Measurements from ENCODE around the gene AP1S1.
A peak's percentile ranks its signal among the peaks of the same experiment; 100 is the strongest.
"Not testable (repeated sequence)": the region's sequence is repeated elsewhere in the genome, so short reads cannot be mapped to it uniquely, and the experiment has no call there.

Gene AP1S1

DNA sequence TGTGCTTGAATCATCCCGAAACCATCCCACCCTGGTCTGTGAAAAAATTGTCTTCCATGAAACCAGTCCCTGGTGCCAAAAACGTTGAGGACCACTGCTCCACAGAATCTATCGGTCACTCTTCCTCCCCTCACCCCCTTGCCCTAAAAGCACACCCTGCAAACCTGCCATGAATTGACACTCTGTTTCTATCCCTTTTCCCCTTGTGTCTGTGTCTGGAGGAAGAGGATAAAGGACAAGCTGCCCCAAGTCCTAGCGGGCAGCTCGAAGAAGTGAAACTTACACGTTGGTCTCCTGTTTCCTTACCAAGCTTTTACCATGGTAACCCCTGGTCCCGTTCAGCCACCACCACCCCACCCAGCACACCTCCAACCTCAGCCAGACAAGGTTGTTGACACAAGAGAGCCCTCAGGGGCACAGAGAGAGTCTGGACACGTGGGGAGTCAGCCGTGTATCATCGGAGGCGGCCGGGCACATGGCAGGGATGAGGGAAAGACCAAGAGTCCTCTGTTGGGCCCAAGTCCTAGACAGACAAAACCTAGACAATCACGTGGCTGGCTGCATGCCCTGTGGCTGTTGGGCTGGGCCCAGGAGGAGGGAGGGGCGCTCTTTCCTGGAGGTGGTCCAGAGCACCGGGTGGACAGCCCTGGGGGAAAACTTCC lies 28.2 kb upstream of the AP1S1 start:
- no peak for DNase-seq

DNA sequence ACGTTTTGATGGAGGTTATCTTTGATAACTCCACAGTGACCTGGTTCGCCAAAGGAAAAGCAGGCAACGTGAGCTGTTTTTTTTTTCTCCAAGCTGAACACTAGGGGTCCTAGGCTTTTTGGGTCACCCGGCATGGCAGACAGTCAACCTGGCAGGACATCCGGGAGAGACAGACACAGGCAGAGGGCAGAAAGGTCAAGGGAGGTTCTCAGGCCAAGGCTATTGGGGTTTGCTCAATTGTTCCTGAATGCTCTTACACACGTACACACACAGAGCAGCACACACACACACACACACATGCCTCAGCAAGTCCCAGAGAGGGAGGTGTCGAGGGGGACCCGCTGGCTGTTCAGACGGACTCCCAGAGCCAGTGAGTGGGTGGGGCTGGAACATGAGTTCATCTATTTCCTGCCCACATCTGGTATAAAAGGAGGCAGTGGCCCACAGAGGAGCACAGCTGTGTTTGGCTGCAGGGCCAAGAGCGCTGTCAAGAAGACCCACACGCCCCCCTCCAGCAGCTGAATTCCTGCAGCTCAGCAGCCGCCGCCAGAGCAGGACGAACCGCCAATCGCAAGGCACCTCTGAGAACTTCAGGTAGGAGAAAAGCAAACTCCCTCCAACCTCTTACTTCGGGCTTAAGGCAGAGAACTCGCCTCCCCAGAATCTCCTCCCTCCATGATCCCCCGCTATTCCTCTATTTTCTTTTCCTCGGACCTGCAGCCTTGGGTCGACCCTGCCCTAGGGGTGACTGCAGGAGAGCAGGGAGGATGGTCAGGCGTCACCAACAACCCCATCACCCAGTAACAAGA lies 27.4 kb upstream of the AP1S1 start, which contains the start of gene SERPINE1:
TSS of gene SERPINE1 (plus strand) at position 454 of the 809 bp plus-strand sequence. CDS start 1,290 bp downstream, outside the sequence.
- peak; percentile 54 for DNase-seq

DNA sequence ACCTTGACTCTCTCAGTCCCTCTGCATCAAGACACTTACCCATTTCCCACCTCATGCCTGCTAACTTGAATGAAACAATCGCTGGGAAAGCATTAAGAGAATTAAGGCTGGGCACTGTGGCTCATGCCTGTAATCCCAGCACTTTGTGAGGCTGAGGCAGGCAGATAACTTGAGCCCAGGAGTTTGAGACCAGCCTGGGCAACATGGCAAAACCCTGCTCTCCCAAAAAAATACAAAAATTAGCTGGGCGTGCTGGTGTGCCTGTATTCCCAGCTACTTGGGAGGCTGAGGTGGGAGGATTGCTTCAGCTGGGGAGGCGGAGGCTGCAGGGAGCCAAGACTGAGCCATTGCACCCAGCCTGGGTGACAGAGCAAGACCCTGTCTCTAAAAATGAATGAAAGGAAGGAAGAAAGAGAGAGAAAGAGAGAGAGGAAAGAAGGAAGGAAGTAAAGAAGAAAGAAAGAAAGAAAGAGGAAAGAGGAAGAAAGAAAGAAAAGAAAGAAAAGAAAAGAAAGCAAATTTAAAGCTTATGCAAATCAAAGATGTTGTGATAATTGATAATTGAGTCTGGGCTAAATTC lies 26.7 kb upstream of the AP1S1 start:
- DNase-seq = no peak

DNA sequence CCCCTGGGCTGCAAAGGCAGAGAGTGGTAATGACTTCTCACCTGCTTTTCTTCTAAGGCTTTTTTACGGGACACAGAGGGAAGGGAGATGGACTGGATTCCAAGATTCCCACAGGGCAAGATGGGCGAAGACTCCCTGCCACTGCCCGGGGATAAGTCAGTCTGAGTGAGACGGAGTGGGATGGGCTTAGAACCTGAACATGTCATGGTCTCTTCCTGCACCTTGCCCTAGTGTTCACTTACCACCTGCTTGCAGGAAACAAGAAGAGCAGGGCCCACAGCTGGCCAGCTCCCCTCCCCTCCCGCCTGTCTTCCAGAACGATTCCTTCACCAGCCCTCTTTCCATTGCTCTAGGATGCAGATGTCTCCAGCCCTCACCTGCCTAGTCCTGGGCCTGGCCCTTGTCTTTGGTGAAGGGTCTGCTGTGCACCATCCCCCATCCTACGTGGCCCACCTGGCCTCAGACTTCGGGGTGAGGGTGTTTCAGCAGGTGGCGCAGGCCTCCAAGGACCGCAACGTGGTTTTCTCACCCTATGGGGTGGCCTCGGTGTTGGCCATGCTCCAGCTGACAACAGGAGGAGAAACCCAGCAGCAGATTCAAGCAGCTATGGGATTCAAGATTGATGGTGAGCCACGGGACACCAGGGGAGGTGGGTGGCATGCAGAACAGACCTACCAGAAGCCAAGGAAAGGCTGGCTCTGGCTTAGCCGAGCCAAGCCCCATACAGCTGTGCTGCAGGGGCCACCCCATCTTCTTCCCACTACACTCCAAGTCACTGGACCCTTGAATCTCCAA lies 26.0 kb upstream of the AP1S1 start:
- DNase-seq = no peak

DNA sequence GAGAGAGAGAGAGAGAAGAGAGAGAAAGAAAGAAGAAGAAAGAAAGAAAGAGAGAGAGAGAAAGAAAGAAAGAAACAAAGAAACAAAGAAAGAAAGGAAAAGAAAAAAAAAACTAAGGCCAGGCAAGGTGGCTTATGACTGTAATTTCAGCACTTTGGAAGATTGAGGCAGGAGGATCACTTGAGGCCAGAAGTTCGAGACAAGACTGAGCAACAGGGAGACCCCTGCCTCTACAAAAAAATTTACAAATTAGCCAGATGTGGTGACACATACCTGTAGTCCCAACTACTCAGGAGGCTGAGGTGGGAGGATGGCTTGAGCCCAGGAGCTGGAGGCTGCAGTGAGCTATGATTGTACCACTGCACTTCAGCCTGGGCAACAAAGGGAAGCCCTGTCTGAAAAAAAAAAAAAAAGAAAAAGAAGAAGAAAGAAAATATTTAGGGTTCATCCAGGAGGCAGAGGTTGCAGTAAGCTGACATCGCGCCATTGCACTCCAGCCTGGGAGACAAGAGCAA lies 24.6 kb upstream of the AP1S1 start:
- no peak for DNase-seq

DNA sequence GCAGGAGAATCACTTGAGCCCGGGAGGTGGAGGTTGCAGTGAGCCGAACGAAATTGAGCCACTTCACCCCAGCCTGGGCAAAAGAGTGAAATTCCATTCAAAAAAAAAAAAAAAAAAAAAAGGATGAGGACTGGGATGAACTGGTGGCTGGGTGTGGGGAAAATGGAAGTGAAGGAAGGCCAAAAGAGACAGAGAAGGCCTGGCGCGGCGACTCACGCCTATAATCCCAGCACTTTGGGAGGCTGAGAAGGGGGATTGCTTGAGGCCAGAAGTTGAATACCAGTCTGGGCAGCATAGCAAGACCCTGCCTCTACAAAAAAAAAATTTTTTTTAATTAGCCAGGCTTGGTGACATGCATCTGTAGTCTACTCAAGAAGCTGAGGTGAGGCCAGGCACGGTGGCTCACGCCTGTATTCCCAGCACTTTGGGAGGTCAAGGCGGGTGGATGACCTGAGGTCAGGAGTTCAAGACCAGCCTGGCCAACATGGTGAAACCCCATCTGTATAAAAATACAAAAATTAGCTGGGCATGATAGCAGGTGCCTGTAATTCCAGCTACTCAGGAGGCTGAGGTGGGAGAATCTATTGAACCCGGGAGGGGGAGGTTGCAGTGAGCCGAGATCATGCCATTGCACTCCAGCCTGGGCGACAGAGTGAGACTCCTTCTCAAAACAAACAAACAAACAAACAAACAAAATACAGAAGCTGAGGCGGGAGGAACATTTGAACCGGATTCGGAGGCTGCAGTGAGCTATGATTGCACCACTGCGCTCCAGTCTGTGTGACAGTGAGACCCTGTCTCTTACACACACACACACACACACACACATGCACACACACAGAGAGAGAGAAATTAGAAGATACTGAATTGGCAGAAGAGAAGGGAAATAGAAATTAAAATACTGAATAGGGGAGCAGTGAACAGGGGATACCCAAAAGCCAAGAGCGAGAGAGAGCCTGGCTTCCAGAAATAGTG lies 21.4 kb upstream of the AP1S1 start:
- not testable (repeated sequence) for DNase-seq

DNA sequence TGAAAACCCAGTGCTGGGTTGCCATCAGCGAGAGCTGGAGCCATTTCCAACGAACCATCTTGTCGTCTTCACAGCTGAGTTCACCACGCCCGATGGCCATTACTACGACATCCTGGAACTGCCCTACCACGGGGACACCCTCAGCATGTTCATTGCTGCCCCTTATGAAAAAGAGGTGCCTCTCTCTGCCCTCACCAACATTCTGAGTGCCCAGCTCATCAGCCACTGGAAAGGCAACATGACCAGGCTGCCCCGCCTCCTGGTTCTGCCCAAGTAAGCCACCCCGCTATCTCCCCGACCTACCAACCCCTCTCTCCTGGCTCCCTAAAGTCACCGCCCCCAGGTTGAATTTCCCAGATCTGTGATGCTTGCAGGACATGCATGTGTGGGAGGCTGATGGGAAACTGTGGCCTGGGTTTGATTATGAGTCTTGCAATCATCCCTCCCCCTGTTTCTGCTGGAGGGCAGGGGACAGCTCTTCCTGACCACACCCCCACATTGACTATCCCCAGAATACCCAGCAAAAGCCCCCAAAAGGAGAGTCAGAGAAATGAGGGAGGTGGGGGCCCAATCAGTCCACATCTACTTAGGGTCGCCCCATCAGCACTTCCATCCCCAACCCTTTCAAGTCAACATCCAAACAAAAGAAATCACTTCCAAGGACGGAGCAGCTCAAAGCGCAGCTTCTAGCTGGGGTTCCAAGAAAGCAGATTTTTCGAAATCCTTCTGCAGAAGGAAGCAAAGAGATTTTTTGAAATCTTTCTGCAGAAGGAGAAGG lies 20.5 kb upstream of the AP1S1 start:
- no peak for DNase-seq

DNA sequence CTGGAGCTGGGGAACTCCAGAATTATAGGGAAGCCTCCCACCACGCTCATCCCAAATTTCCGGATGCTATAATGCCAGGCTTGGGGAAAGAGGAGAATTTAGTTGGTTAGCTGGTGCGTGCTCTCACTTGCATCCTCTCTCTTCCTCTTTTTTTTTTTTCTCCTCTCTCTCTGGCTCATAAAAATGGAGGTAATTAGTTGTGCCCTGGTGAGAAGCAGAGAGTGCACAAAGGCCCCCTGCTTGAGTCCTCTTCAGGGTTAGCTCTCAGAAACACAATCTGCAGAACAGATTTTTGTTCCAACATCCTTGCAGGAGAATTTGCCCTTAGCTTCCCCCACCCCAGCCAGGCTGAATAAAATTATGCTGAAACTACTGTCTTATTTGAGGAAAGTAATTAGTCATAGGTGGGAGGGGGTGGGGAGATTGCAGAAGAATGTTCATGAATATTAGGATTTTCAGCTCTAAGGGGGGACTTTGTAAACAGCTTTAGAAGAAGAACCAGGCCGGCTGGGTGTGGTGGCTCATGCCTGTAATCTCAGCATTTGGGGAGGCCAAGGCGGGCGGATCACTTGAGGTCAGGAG lies 19.8 kb upstream of the AP1S1 start:
- DNase-seq = no peak

DNA sequence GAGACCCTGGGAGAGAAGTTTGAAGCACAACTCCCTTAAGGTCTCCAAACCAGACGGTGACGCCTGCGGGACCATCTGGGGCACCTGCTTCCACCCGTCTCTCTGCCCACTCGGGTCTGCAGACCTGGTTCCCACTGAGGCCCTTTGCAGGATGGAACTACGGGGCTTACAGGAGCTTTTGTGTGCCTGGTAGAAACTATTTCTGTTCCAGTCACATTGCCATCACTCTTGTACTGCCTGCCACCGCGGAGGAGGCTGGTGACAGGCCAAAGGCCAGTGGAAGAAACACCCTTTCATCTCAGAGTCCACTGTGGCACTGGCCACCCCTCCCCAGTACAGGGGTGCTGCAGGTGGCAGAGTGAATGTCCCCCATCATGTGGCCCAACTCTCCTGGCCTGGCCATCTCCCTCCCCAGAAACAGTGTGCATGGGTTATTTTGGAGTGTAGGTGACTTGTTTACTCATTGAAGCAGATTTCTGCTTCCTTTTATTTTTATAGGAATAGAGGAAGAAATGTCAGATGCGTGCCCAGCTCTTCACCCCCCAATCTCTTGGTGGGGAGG lies 16.5 kb upstream of the AP1S1 start:
- no peak for DNase-seq

DNA sequence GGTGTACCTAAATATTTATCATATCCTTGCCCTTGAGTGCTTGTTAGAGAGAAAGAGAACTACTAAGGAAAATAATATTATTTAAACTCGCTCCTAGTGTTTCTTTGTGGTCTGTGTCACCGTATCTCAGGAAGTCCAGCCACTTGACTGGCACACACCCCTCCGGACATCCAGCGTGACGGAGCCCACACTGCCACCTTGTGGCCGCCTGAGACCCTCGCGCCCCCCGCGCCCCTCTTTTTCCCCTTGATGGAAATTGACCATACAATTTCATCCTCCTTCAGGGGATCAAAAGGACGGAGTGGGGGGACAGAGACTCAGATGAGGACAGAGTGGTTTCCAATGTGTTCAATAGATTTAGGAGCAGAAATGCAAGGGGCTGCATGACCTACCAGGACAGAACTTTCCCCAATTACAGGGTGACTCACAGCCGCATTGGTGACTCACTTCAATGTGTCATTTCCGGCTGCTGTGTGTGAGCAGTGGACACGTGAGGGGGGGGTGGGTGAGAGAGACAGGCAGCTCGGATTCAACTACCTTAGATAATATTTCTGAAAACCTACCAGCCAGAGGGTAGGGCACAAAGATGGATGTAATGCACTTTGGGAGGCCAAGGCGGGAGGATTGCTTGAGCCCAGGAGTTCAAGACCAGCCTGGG lies 15.9 kb upstream of the AP1S1 start:
- DNase-seq = peak; percentile 75

DNA sequence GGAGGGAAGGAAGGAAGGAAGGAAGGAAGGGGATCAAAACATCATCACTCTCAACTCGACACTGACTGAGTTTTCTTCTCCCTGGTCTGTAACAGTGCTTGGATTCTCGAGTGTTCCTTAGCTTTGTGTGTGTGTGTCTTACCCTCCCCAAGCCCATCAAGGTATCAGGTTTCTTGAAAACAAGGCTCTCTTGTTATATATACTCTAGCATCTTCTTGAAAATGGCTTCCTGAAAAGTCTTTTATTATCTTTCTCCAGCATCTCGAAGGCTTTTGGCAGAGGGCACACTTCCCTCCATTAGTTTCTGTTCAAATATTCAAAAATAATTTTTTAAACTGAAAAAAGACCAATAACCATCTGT lies 14.0 kb upstream of the AP1S1 start:
- no peak for DNase-seq

DNA sequence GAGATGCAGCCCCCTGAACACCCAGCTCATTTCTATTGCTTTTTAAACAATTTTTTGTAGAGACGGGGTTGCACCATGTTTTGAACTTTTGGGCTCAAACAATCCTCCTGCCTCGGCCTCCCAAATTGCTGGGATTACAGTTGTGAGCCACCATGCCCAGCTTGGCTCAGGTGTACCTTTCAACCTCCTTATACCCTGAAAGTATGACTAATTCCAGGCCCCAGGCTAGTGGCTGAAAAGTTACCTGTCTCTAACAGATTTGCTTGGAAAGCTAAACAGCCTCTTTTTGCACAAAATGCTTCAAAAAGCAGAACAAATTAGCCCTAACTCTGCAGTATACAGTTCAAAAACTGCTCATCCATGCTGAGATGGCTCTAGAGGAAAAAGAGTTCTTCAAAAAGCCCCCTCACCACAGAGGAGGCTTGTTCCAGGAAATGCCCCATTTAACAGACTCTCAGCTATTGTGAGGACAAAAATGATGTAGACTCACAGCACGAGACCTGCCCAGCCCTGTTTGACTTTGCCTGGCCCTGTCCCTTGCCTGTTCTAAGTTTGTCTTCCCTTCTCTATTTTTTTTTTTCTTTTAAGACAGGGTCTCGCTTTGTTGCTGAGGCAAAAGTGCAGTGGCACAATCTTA lies 13.4 kb upstream of the AP1S1 start:
- no peak for DNase-seq

DNA sequence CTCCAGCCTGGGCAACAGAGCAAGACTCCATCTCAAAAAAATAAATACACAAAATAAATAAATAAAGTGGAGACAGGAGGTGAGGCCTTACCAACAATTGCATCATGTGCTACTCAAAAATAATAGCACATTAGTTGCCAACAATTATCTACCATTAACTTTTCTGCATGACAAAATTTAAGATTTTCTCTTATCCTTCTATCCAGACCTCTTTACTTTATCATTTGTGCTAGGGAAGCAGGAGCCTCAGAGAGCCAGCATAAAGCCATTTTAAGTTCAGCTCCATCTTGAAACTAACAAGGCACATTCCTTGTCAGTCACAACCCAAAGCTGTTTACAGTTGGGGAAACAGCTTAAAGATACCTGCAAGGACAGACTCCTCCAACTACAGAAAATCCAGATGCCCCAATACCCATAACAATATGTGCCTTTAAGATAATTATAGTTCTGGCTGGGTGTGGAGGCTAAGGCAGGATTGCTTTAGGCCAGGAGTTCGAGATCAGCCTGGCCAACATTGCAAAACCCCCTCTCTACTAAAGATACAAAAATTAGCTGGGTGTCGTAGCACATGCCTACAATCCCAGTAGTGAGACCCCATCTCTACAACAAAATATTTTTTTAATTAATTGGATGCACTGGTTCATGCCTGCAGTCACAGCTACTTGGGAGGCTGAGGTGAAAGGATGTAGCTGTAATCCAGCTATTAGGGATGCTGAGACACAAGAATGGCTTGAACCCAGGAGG lies 2.2 kb upstream of the AP1S1 start:
- no peak for DNase-seq

DNA sequence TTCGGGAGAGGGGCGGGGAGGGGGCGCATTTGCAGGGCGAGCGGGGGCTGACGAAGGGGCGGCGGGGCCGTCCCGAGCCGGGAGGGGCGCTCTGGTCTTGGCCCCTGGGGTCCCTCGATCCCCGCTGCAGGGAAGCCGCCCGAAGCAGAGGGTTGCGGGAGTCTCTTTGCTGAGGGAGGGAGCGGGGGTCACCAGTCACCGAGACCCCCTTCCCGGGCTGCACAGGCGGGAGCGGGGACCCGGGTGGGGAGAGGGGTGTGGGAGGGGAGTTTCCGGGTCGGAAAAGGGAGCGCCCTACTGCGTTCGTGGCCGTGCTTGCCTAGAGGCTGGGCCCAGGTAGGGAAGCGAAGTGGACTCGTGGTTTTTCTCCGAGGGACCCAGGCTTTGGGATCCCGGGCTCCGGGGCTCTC lies 422 bp downstream of the AP1S1 start:
- DNase-seq = no peak

DNA sequence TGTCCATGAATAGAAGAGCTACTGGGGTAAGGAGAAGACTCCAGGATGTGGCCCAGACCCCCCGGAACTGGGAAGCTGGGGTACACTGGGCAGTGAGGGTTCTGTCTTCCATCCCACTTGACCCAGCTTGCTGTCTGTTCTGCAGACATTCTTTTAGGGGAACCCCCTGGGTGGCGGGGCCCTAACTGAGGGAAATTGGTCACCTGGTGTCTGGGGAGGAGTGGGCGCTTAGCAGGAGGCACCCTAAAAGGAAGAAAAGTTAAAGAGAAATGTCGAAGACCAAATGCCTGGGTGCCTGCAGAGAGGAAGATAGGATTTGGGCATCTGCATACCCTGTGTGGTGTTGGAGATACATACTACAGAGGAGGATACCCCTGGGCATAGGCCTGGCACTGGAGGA lies 1.0 kb downstream of the AP1S1 start:
- no peak for DNase-seq

DNA sequence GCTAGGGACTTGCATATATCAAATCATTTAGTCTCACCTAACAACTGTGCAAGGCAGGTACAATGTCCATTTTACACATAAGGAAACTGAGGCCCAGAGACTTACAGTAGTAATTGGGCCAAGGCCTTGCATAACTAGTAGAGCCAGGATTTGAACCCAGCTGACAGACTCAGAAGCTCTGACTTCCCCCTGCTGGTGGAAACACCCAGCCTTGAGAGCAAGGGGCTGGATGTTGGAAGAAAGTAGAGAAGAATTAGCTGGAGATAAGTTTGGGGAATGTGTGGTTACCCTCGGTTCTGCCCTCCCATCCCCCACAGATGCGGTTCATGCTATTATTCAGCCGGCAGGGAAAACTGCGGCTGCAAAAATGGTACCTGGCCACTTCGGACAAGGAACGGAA lies 2.0 kb downstream of the AP1S1 start:
- no peak for DNase-seq

DNA sequence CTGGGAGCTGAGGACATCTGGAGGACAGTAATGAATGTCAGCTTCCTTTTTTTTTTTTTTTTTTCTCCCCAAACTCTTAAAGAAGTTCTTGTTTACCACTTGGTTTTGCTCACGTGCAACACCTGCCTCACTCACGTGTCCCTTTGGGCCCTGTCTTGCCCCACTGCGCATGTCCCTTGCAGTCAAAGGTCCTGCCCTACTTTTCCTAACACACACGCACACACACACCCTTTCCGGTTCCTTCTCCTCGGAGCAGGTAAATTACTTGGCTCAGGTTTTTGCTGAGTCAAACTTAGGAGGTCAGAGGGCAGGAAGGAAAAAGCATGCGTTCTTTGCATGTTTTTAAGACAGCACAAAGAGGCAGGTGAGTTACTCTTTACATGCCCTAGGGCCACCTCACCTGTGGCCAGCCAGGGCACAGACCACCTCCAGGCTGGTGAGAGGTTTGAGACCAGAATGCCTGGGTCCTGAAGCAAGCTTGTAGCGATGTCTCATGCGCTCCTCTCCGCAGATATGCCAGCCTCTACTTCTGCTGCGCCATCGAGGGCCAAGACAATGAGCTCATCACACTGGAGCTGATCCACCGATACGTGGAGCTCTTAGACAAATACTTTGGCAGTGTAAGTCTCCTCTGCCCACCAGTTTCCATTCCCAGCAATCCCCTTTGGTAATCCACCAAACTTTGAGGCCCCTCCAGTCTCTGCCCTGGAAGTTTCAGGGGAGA lies 2.8 kb downstream of the AP1S1 start:
- no peak for DNase-seq
